CD8-positive, alpha-beta memory T cell (primary cell): Measurements from ENCODE around the gene MYO1A. TPM values are rescaled to one million over a fixed set of nuclear protein-coding genes. Genes with fewer than 3 reads are reported as not detected.
"Not testable (repeated sequence)": the region's sequence is repeated elsewhere in the genome, so short reads cannot be mapped to it uniquely, and the experiment has no call there.

Experiments used
- CTCF ChIA-PET: fragments of 350-600 bp; sonication (Branson Sonifier 250); formaldehyde crosslinking; loops from one replicate; lab custom pipeline; 2021; ENCODE audit warnings: antibody characterized with exemption; lab: Charles Lee
- POLR2A ChIA-PET: fragments of 350-600 bp; sonication (Branson Sonifier 250); formaldehyde crosslinking; loops from one replicate; lab custom pipeline; 2021; ENCODE audit warnings: antibody characterized with exemption; lab: Charles Lee
- DNase-seq, 5 donors: peaks; one replicate each; pipeline versions ENCODE4 v3.0.0 to v3.0.0-alpha.2; 2020 to 2022; ENCODE audit warnings: mixed read lengths in 1 of 5
- H3K27ac ChIP-seq: one replicate; pipeline ENCODE4 v1.7.0; 2013; ENCODE audit warnings: low read depth, mild to moderate bottlenecking, low read length, moderate library complexity
- H3K27me3 ChIP-seq: 2 replicates; pipeline ENCODE4 v1.7.0; 2013; ENCODE audit warnings: low read length, mild to moderate bottlenecking; ENCODE audit not compliant: insufficient read depth, poor library complexity, severe bottlenecking
- H3K36me3 ChIP-seq: 2 replicates; pipeline ENCODE4 v1.7.0; 2013; ENCODE audit warnings: mild to moderate bottlenecking, low read length, moderate library complexity; ENCODE audit not compliant: insufficient read depth
- H3K4me1 ChIP-seq: 2 replicates; pipeline ENCODE4 v1.7.0; 2013; ENCODE audit warnings: mild to moderate bottlenecking, low read length, moderate library complexity; ENCODE audit not compliant: insufficient read depth
- H3K4me3 ChIP-seq: 2 replicates; pipeline ENCODE4 v1.7.0; 2013; ENCODE audit warnings: mild to moderate bottlenecking, low read length
- H3K9me3 ChIP-seq: 2 replicates; pipeline ENCODE4 v1.7.0; 2013; ENCODE audit warnings: mild to moderate bottlenecking, low read length
- H3K27ac Mint-ChIP-seq, 8 donors: one replicate each; pipeline ENCODE4 v1.8.0; 2020 to 2021; ENCODE audit warnings: mixed read lengths in 8 of 8, mild to moderate bottlenecking in 6 of 8, inconsistent platforms in 3 of 8, moderate library complexity in 3 of 8
- H3K27me3 Mint-ChIP-seq, 2 donors: one replicate each; pipeline ENCODE4 v1.8.0; 2020 to 2021; ENCODE audit warnings: mixed read lengths in 2 of 2, mild to moderate bottlenecking in 1 of 2, moderate library complexity in 1 of 2
- H3K36me3 Mint-ChIP-seq, 3 donors: one replicate each; pipeline ENCODE4 v1.8.0; 2020 to 2021; ENCODE audit warnings: mixed read lengths in 3 of 3, inconsistent platforms in 1 of 3, mild to moderate bottlenecking in 1 of 3
- H3K4me1 Mint-ChIP-seq, 3 donors: one replicate each; pipeline ENCODE4 v1.8.0; 2020 to 2021; ENCODE audit warnings: mixed read lengths in 3 of 3, inconsistent platforms in 1 of 3, mild to moderate bottlenecking in 1 of 3
- H3K4me3 Mint-ChIP-seq, 7 donors: one replicate each; pipeline ENCODE4 v1.8.0; 2020 to 2021; ENCODE audit warnings: mixed read lengths in 7 of 7, mild to moderate bottlenecking in 6 of 7, moderate library complexity in 4 of 7, inconsistent platforms in 2 of 7
- H3K9me3 Mint-ChIP-seq, 5 donors: one replicate each; pipeline ENCODE4 v1.8.0; 2020 to 2022; ENCODE audit warnings: mixed read lengths in 5 of 5, mild to moderate bottlenecking in 3 of 5, moderate library complexity in 2 of 5, inconsistent platforms in 1 of 5
- polyA plus RNA-seq: library from polyadenylated mRNA; unstranded; fragments of 300-500 nt; fragmentation: Illumina TruSeq; gene quantifications from one replicate; pipeline ENCODE4 v1.2.3, GENCODE V29; 2021
- total RNA-seq, 2 experiments: library from RNA; stranded (reverse); gene quantifications; one replicate each; pipeline ENCODE4 v1.2.3, GENCODE V29; 2021

MYO1A gene
- total and polyA plus RNA-seq, 3 experiments from 2014 or later: 0.40 to 0.70 (median 0.51) TPM

- ChIA-PET POLR2A (interaction anchor here (0.6 kb wide), 1 partner anchor 641 kb away, joined by 7 read pairs; no protein-coding TSS in a partner anchor), CTCF (no interaction called here)
- Histone ChIP-seq H3K4me3 (no peak overlapping the region), H3K27me3 (no peaks in the 10 kb centered on the region), H3K36me3 (no peaks in the 10 kb centered on the region), H3K27ac (no peak overlapping the region), H3K9me3 (no peaks in the 10 kb centered on the region), H3K4me1 (peaks cover 25% of the 10 kb centered on the region)
- H3K27me3 Mint-ChIP-seq: peaks cover 7 to 11% of the 10 kb centered on the region in 2 donors
- H3K27ac Mint-ChIP-seq: peak overlapping the region in 2 of 8 donors; percentile 50 to 70
- H3K9me3 Mint-ChIP-seq: no peaks in the 10 kb centered on the region
- H3K36me3 Mint-ChIP-seq: no peaks in the 10 kb centered on the region
- no peaks in the 10 kb centered on the region for H3K4me1 Mint-ChIP-seq
- DNase-seq: no peak
- no peak overlapping the region for H3K4me3 Mint-ChIP-seq
These were observed 29.8 kb downstream of the MYO1A start for GRCh38 chr12:57019983-57020719.

GRCh38 chr12:57018906-57019305 lies 31.0 kb downstream of the MYO1A start:
- Mint-ChIP-seq H3K27me3 (peaks cover 12 to 24% of the 10 kb centered on the region in 2 donors), H3K4me1 (no peaks in the 10 kb centered on the region), H3K9me3 (no peaks in the 10 kb centered on the region), H3K36me3 (no peaks in the 10 kb centered on the region), H3K4me3 (no peak overlapping the region), H3K27ac (no peak overlapping the region)
- Histone ChIP-seq H3K9me3 (no peaks in the 10 kb centered on the region), H3K27ac (no peak overlapping the region), H3K4me1 (peaks cover 25% of the 10 kb centered on the region), H3K4me3 (no peak overlapping the region), H3K36me3 (no peaks in the 10 kb centered on the region), H3K27me3 (peaks cover 3% of the 10 kb centered on the region)
- ChIA-PET POLR2A (no interaction called here), CTCF (interaction anchor here (0.7 to 1.2 kb wide), 4 partner anchors 8 to 93 kb away, joined by 3 to 4 read pairs (median 3); no protein-coding TSS in a partner anchor)
- DNase-seq: no peak

- H3K36me3 ChIP-seq, H3K4me3 ChIP-seq, H3K27me3 ChIP-seq, H3K9me3 Mint-ChIP-seq, H3K4me1 Mint-ChIP-seq, H3K27ac Mint-ChIP-seq, H3K4me3 Mint-ChIP-seq, H3K36me3 Mint-ChIP-seq, H3K9me3 ChIP-seq, DNase-seq, H3K27ac ChIP-seq: not testable (repeated sequence)
- CTCF ChIA-PET: interaction anchor here (0.7 to 1.2 kb wide), 4 partner anchors 9 to 93 kb away, joined by 3 to 4 read pairs (median 3); no protein-coding TSS in a partner anchor
- peaks cover 13 to 26% of the 10 kb centered on the region in 2 donors for H3K27me3 Mint-ChIP-seq
- H3K4me1 ChIP-seq: peaks cover 25% of the 10 kb centered on the region
- POLR2A ChIA-PET: interaction anchor here (0.6 kb wide), 1 partner anchor 44 kb away, joined by 4 read pairs; no protein-coding TSS in a partner anchor
These were observed 31.6 kb downstream of the MYO1A start for GRCh38 chr12:57018353-57018752.

GRCh38 chr12:57016348-57016747 lies 33.6 kb downstream of the MYO1A start, which contains the start of gene TAC3:
TAC3 (minus strand) TSS chr12:57016529; CDS start chr12:57015797, 732 bp downstream.
- Histone ChIP-seq H3K4me1 (peaks cover 32% of the 10 kb centered on the region), H3K9me3 (no peaks in the 10 kb centered on the region), H3K36me3 (no peaks in the 10 kb centered on the region), H3K4me3 (no peak within 1 kb of the TSS), H3K27ac (no peak within 1 kb of the TSS), H3K27me3 (peaks cover 3% of the 10 kb centered on the region)
- peaks cover 14 to 26% of the 10 kb centered on the region in 2 donors for H3K27me3 Mint-ChIP-seq
- no peaks in the 10 kb centered on the region for H3K36me3 Mint-ChIP-seq
- ChIA-PET CTCF (interaction anchor here (0.6 to 1.7 kb wide), 3 partner anchors 16 to 290 kb away, joined by 3 to 5 read pairs (median 3); no protein-coding TSS in a partner anchor), POLR2A (no interaction called here)
- no peaks in the 10 kb centered on the region for H3K9me3 Mint-ChIP-seq
- peaks cover 6 to 9% (median 8%) of the 10 kb centered on the region in 3 donors for H3K4me1 Mint-ChIP-seq
- DNase-seq: no peak
- H3K27ac Mint-ChIP-seq: peak within 1 kb of the TSS in 1 of 8 donors; percentile 60
- H3K4me3 Mint-ChIP-seq: no peak within 1 kb of the TSS

GRCh38 chr12:57012600-57013465 lies 37.1 kb downstream of the MYO1A start:
- H3K4me3 ChIP-seq: no peak overlapping the region
- Mint-ChIP-seq H3K4me3 (no peak overlapping the region), H3K4me1 (peaks cover 17 to 18% (median 18%) of the 10 kb centered on the region in 3 donors), H3K9me3 (no peaks in the 10 kb centered on the region), H3K27me3 (peaks cover 9 to 26% of the 10 kb centered on the region in 2 donors), H3K36me3 (no peaks in the 10 kb centered on the region), H3K27ac (peak overlapping the region in 3 of 8 donors; percentile 74 to 84 (median 83))
- ChIA-PET CTCF (interaction anchor here (0.7 kb wide), 1 partner anchor 56 kb away, joined by 3 read pairs; no protein-coding TSS in a partner anchor), POLR2A (no interaction called here)
- H3K27me3 ChIP-seq: peaks cover 3% of the 10 kb centered on the region
- H3K9me3 ChIP-seq: no peaks in the 10 kb centered on the region
- no peaks in the 10 kb centered on the region for H3K36me3 ChIP-seq
- H3K27ac ChIP-seq: no peak overlapping the region
- no peak for DNase-seq
- peaks cover 26% of the 10 kb centered on the region for H3K4me1 ChIP-seq

GRCh38 chr12:57011438-57012424 lies 38.2 kb downstream of the MYO1A start:
- H3K4me3 Mint-ChIP-seq: peak overlapping the region in 5 of 7 donors; percentile 51 to 54 (median 52)
- ChIA-PET POLR2A (interaction anchor here (1.0 kb wide), 1 partner anchor 101 kb away, joined by 3 read pairs; no protein-coding TSS in a partner anchor), CTCF (interaction anchor here (0.6 to 1.2 kb wide), 4 partner anchors 16 to 328 kb away, joined by 3 to 6 read pairs (median 3); no protein-coding TSS in a partner anchor)
- H3K27me3 ChIP-seq: peaks cover 3% of the 10 kb centered on the region
- peaks cover 23 to 27% (median 26%) of the 10 kb centered on the region in 3 donors for H3K4me1 Mint-ChIP-seq
- no peak overlapping the region for H3K27ac ChIP-seq
- H3K4me1 ChIP-seq: peaks cover 38% of the 10 kb centered on the region
- peaks cover 0 to under 1% (median 0%) of the 10 kb centered on the region in 3 donors for H3K36me3 Mint-ChIP-seq
- no peak overlapping the region for H3K4me3 ChIP-seq
- no peaks in the 10 kb centered on the region for H3K9me3 Mint-ChIP-seq
- peaks cover 9 to 26% of the 10 kb centered on the region in 2 donors for H3K27me3 Mint-ChIP-seq
- no peaks in the 10 kb centered on the region for H3K9me3 ChIP-seq
- H3K27ac Mint-ChIP-seq: peak overlapping the region in 5 of 8 donors; percentile 8 to 82 (median 70)
- peak in 2 of 5 donors; percentile 15 to 29 for DNase-seq
- no peaks in the 10 kb centered on the region for H3K36me3 ChIP-seq
